Upper lobe of left lung (tissue), 6 donors: Measurements from ENCODE around the gene ZNF169. TPM values are rescaled to one million over a fixed set of nuclear protein-coding genes. Genes with fewer than 3 reads are reported as not detected.

ENCODE experiments used
- ATAC-seq, 2 donors: fragments of 200-7000 bp; cut with Tn5 transposase; one replicate each; pipeline ENCODE4 v1.9.1; 2022; ENCODE audit warnings: mild to moderate bottlenecking in 2 of 2, moderate library complexity in 2 of 2; ENCODE audit not compliant: low FRiP score in 2 of 2
- DNase-seq, 2 donors: peaks; one replicate each; pipeline ENCODE4 v3.0.0-alpha.2; 2019 to 2020
- H3K27ac ChIP-seq, 4 donors: fragments of 200-600 bp; sonication (generic); one replicate each; pipeline ENCODE4 v1.5.1; 2016 to 2019
- H3K27me3 ChIP-seq, 4 donors: fragments of 200-600 bp; sonication (generic); one replicate each; pipeline ENCODE4 v1.5.1; 2017 to 2019
- H3K36me3 ChIP-seq, 4 donors: fragments of 200-600 bp; sonication (generic); one replicate each; pipeline ENCODE4 v1.5.1; 2016 to 2019
- H3K4me1 ChIP-seq, 4 donors: fragments of 200-600 bp; sonication (generic); one replicate each; pipeline ENCODE4 v1.5.1; 2018 to 2019
- H3K4me3 ChIP-seq, 4 donors: fragments of 200-600 bp; sonication (generic); one replicate each; pipeline ENCODE4 v1.5.1; 2017 to 2019; ENCODE audit warnings: mild to moderate bottlenecking in 2 of 4, moderate library complexity in 1 of 4
- H3K9me3 ChIP-seq, 4 donors: fragments of 200-600 bp; sonication (generic); one replicate each; pipeline ENCODE4 v1.5.1; 2018 to 2019
- CTCF ChIP-seq, 6 experiments: fragments of 450-650 bp in 4 of 6; fragments of 200-600 bp in 2 of 6; sonication (generic) in 2 of 6; IDR thresholded peaks; one replicate each; pipeline ENCODE4 v1.5.1; 2016 to 2019; ENCODE audit warnings: antibody characterized with exemption in 6 of 6
- EP300 ChIP-seq, 4 donors: sonication (generic); formaldehyde crosslinking; IDR thresholded peaks; one replicate each; pipeline ENCODE4 v1.5.1; 2017; ENCODE audit warnings: antibody characterized with exemption in 4 of 4, control low read depth in 2 of 4
- POLR2A ChIP-seq, 4 donors: fragments of 450-650 bp; IDR thresholded peaks; one replicate each; pipeline ENCODE4 v1.5.1; 2016 to 2017; ENCODE audit warnings: antibody characterized with exemption in 4 of 4, mild to moderate bottlenecking in 2 of 4
- POLR2AphosphoS5 ChIP-seq, 2 donors: sonication (generic); formaldehyde crosslinking; IDR thresholded peaks; one replicate each; pipeline ENCODE4 v1.5.1; 2017; ENCODE audit warnings: antibody characterized with exemption in 2 of 2
- WGBS, 2 donors: methylation state at CpG; one replicate each; pipeline ENCODE4 v1.1.5; 2017 to 2018; 5-methylcytosine and 5-hydroxymethylcytosine counted together
- total RNA-seq, 6 donors: library from RNA; depleted of rRNA in 4 of 6; stranded (reverse); fragments of >200 nt in 4 of 6; gene quantifications; one replicate each; pipeline versions ENCODE4 v1.1.0 to v1.2.1, GENCODE V29; 2016 to 2021
- donor health status: DM: no; HTN: no; CAD: no; lungs with moderate emphysema.
- donor health status: DM: no; HTN: yes; CAD: no; lungs with severe emphysema.

Gene ZNF169
- total RNA-seq, 6 donors from 2014 or later: 5.3 to 20.2 (median 12.1) TPM

DNA sequence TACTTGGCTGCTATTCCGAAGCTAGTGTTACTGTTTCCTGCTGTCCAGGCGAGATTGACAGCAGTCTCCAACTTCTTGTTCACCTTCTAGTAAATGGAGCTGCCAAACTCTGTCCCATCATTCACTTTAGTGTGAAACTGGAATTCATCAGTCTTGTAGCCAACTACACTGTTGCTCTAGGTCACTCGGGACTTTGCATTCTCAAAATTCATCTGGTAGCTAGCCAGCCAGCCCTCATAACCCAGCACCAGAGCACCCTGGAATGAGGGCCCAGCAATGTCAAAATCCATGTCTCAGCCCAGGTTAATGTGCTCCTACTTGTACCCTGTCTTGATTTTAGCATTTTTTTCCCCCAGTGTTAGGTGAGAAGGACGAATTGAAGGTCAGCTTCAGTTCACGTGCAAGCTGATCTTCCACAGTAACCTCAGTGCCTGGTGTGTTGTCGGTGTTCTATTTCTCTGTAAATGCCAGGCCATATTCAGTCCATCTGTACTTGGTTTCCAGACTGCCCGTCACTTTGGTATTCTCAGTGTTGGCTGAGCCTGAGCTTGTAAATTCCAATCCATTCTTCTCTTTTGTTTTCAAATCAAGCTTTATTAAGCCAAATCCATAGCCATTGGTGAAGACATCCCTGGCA is 28.9 kb downstream of the ZNF169 start:
- peaks cover 0 to 15% (median 7%) of the 10 kb centered on the region in 4 donors for H3K36me3 ChIP-seq
- H3K27me3 ChIP-seq: no peaks in the 10 kb centered on the region
- no peak overlapping the region for H3K27ac ChIP-seq
- no peaks in the 10 kb centered on the region for H3K4me1 ChIP-seq
- 93 to 94% methylated on average over 7 of the region's 7 CpGs for WGBS, 2 donors
- no peak overlapping the region for H3K4me3 ChIP-seq
- no peak for DNase-seq
- H3K9me3 ChIP-seq: no peaks in the 10 kb centered on the region
- no peak for TF ChIP-seq POLR2A (IDR thresholded peaks at IDR 0.05)
- no peak for TF ChIP-seq POLR2AphosphoS5 (IDR thresholded peaks at IDR 0.05)
- no peak for TF ChIP-seq EP300 (IDR thresholded peaks at IDR 0.05)
- TF ChIP-seq CTCF (IDR thresholded peaks at IDR 0.05): no peak
- no peak for ATAC-seq

GRCh38 chr9:94289691-94290090 is 30.6 kb downstream of the ZNF169 start:
- H3K4me3 ChIP-seq: no peak overlapping the region
- DNase-seq: no peak
- no peaks in the 10 kb centered on the region for H3K9me3 ChIP-seq
- H3K27ac ChIP-seq: no peak overlapping the region
- H3K27me3 ChIP-seq: no peaks in the 10 kb centered on the region
- TF ChIP-seq POLR2AphosphoS5 (IDR thresholded peaks at IDR 0.05) (no peak), CTCF (IDR thresholded peaks at IDR 0.05) (no peak), POLR2A (IDR thresholded peaks at IDR 0.05) (no peak), EP300 (IDR thresholded peaks at IDR 0.05) (no peak)
- no peak for ATAC-seq
- no peaks in the 10 kb centered on the region for H3K4me1 ChIP-seq
- 93 to 100% methylated on average over 2 of the region's 2 CpGs for WGBS, 2 donors
- H3K36me3 ChIP-seq: peaks cover 3 to 27% (median 19%) of the 10 kb centered on the region in 4 donors

DNA sequence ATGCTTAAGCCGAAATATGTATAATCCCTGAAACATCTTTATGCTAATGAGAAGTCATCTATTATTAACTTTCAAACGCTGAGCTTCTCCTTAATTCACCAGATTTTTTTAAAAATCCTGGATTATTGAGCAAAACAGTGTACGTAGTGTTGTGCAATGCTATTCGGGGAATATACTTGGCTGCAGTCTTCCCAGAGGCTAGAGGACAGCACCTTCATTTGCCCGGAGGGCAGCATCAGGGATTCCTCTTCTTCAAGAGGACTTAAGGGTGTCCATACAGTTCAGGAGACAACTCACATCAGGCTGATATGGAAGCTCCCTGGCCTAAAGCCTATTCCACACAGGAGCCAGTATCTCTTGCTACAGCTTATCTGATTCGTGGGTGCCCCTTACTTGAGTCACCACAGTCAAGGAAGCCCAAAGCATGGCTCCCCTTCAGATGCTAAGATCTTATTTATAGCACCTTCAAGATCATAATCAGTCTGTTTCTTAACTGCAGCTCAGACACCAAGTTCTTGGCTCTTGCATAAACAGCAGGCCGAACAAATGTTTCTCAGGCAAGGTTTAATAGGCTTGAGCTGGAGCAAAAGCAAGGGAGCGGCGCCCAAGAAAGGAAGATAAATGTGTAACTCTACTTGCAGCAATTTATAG is 40.0 kb downstream of the ZNF169 start:
- Histone ChIP-seq H3K4me1 (no peaks in the 10 kb centered on the region), H3K9me3 (no peaks in the 10 kb centered on the region), H3K27ac (no peak overlapping the region), H3K4me3 (no peak overlapping the region), H3K27me3 (no peaks in the 10 kb centered on the region), H3K36me3 (peaks cover 0 to 16% (median 4%) of the 10 kb centered on the region in 4 donors)
- TF ChIP-seq EP300 (IDR thresholded peaks at IDR 0.05) (no peak), CTCF (IDR thresholded peaks at IDR 0.05) (no peak), POLR2A (IDR thresholded peaks at IDR 0.05) (no peak), POLR2AphosphoS5 (IDR thresholded peaks at IDR 0.05) (no peak)
- no peak for DNase-seq
- WGBS, 2 donors: 80 to 91% methylated on average over 8 to 9 of the region's 9 CpGs
- ATAC-seq: no peak

DNA sequence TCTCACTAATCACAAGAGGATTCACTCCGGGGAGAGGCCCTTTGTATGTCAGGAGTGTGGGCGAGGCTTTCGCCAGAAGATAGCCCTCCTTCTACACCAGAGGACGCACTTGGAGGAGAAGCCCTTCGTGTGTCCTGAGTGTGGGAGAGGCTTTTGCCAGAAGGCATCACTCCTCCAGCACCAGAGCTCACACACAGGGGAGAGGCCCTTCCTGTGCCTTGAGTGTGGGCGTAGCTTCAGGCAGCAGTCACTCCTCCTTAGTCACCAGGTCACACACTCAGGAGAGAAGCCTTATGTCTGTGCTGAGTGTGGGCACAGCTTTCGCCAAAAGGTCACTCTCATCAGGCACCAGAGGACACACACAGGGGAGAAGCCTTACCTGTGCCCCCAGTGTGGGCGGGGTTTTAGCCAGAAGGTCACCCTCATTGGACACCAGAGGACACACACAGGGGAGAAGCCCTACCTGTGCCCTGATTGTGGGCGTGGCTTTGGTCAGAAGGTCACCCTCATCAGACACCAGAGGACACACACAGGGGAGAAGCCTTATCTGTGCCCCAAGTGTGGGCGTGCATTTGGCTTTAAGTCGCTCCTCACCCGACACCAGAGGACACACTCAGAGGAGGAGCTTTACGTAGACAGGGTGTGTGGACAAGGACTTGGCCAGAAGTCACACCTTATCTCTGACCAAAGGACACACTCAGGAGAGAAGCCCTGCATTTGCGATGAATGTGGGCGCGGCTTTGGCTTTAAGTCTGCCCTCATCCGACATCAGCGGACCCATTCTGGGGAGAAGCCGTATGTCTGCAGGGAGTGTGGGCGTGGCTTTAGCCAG is 41.6 kb downstream of the ZNF169 start:
- Histone ChIP-seq H3K27ac (no peak overlapping the region), H3K9me3 (no peaks in the 10 kb centered on the region), H3K36me3 (peaks cover 0 to 5% (median 2%) of the 10 kb centered on the region in 4 donors), H3K4me1 (no peaks in the 10 kb centered on the region), H3K4me3 (no peak overlapping the region), H3K27me3 (no peaks in the 10 kb centered on the region)
- DNase-seq (no peak), ATAC-seq (peak in 1 of 2 donors; percentile 52)
- WGBS, 2 donors: 94 to 98% methylated on average over 15 to 20 of the region's 20 CpGs
- TF ChIP-seq POLR2AphosphoS5 (IDR thresholded peaks at IDR 0.05) (no peak), EP300 (IDR thresholded peaks at IDR 0.05) (no peak), POLR2A (IDR thresholded peaks at IDR 0.05) (no peak), CTCF (IDR thresholded peaks at IDR 0.05) (no peak)
